CD4-positive, alpha-beta T cell treated with Interleukin-4 for 1 hour (primary cell): ENCODE results near the gene PCYT1A.
"Not testable (repeated sequence)": the region's sequence is repeated elsewhere in the genome, so short reads cannot be mapped to it uniquely, and the experiment has no call there.

Experiments
- DNase-seq, 2 donors: peaks; one replicate each; pipeline ENCODE4 v3.0.0-alpha.2; 2020 to 2022

Gene PCYT1A

GRCh38 chr3:196287440-196288140, at the start of gene PCYT1A:
Gene PCYT1A, minus strand, starts transcription at chr3:196287726. Its CDS starts 17,195 bp downstream, at chr3:196270531.
- peak; percentile 81 to 85 for DNase-seq

- DNase-seq: no peak
Observed at GRCh38 chr3:196336319-196337145, 49.0 kb upstream of the PCYT1A start.

- DNase-seq: no peak
Observed at GRCh38 chr3:196335503-196335948, 48.0 kb upstream of the PCYT1A start.

- DNase-seq: no peak
Observed at GRCh38 chr3:196334982-196335381, 47.5 kb upstream of the PCYT1A start.

GRCh38 chr3:196332168-196332567, 44.6 kb upstream of the PCYT1A start:
- DNase-seq: no peak

- DNase-seq: no peak
Observed at GRCh38 chr3:196327405-196327804, 39.9 kb upstream of the PCYT1A start.

- DNase-seq: no peak
Observed at GRCh38 chr3:196326936-196327335, 39.4 kb upstream of the PCYT1A start.

GRCh38 chr3:196323691-196324090, 36.2 kb upstream of the PCYT1A start:
- DNase-seq: no peak

- no peak for DNase-seq
Observed at GRCh38 chr3:196323016-196323415, 35.5 kb upstream of the PCYT1A start.

- DNase-seq: peak in 1 of 2 donors; percentile 30
Observed at GRCh38 chr3:196321162-196321561, 33.6 kb upstream of the PCYT1A start.

GRCh38 chr3:196320137-196320536, 32.6 kb upstream of the PCYT1A start:
- no peak for DNase-seq

GRCh38 chr3:196317687-196318467, 30.4 kb upstream of the PCYT1A start, which contains the start of gene DYNLT2B:
Gene DYNLT2B, minus strand, starts transcription at chr3:196318240. Its CDS starts 88 bp downstream, at chr3:196318152.
- DNase-seq: peak; percentile 90

GRCh38 chr3:196316799-196317686, 29.5 kb upstream of the PCYT1A start:
- not testable (repeated sequence) for DNase-seq

GRCh38 chr3:196315821-196316220, 28.3 kb upstream of the PCYT1A start:
- no peak for DNase-seq

- no peak for DNase-seq
Observed at GRCh38 chr3:196314597-196314996, 27.1 kb upstream of the PCYT1A start.

GRCh38 chr3:196314086-196314485, 26.6 kb upstream of the PCYT1A start:
- not testable (repeated sequence) for DNase-seq

GRCh38 chr3:196302960-196303359, 15.4 kb upstream of the PCYT1A start:
- not testable (repeated sequence) for DNase-seq

- DNase-seq: not testable (repeated sequence)
Observed at GRCh38 chr3:196302551-196302950, 15.0 kb upstream of the PCYT1A start.

GRCh38 chr3:196298521-196298920, 11.0 kb upstream of the PCYT1A start:
- no peak for DNase-seq

GRCh38 chr3:196292286-196292923, 4.9 kb upstream of the PCYT1A start:
- no peak for DNase-seq

GRCh38 chr3:196288141-196288460, 575 bp upstream of the PCYT1A start:
- no peak for DNase-seq

GRCh38 chr3:196287090-196287439, 461 bp downstream of the PCYT1A start:
- no peak for DNase-seq
